ENCODE results near the gene TECR. TPM values are rescaled to one million over a fixed set of nuclear protein-coding genes. Genes with fewer than 3 reads are reported as not detected.

The TECR gene
- total and polyA plus RNA-seq, 2 of the 13 experiments (the other 11 are each of a cell fraction or from before 2014, with no cell fraction given): 54.9 to 121 TPM

DNA sequence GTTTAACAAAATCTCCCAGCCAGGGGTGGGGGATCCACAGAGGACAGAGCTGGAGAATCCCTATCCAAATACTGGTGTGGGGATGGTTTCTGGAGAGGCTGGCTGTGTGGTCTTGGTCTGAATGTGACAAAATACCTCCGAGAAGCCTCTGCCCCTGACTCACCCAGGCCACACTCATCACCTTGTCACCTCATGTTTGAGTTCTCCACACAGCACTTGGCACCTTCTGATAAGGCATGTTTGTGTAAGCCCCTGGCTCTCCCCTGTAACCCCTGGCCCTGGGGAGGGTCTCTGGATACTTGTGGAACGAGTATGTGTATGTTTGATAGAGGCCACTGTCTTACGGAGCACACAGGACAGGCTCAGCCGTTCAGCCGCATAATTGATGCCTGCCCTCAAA is 14.7 kb downstream of the TECR start (continued):
- TF ChIP-seq, protein P1, sequence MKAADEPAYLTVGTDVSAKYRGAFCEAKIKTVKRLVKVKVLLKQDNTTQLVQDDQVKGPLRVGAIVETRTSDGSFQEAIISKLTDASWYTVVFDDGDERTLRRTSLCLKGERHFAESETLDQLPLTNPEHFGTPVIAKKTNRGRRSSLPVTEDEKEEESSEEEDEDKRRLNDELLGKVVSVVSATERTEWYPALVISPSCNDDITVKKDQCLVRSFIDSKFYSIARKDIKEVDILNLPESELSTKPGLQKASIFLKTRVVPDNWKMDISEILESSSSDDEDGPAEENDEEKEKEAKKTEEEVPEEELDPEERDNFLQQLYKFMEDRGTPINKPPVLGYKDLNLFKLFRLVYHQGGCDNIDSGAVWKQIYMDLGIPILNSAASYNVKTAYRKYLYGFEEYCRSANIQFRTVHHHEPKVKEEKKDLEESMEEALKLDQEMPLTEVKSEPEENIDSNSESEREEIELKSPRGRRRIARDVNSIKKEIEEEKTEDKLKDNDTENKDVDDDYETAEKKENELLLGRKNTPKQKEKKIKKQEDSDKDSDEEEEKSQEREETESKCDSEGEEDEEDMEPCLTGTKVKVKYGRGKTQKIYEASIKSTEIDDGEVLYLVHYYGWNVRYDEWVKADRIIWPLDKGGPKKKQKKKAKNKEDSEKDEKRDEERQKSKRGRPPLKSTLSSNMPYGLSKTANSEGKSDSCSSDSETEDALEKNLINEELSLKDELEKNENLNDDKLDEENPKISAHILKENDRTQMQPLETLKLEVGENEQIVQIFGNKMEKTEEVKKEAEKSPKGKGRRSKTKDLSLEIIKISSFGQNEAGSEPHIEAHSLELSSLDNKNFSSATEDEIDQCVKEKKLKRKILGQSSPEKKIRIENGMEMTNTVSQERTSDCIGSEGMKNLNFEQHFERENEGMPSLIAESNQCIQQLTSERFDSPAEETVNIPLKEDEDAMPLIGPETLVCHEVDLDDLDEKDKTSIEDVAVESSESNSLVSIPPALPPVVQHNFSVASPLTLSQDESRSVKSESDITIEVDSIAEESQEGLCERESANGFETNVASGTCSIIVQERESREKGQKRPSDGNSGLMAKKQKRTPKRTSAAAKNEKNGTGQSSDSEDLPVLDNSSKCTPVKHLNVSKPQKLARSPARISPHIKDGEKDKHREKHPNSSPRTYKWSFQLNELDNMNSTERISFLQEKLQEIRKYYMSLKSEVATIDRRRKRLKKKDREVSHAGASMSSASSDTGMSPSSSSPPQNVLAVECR (CRISPR knock-in tag; IDR thresholded peaks at IDR 0.05; ENCODE audit: borderline replicate concordance): no peak
- TF ChIP-seq ZNF510 (CRISPR knock-in tag; IDR thresholded peaks at IDR 0.05; ENCODE audit: low read depth): no peak
- no peak for TF ChIP-seq ATF7-NPFF (CRISPR knock-in tag; IDR thresholded peaks at IDR 0.05; ENCODE audit: low read depth)
- TF ChIP-seq TEAD3 (CRISPR knock-in tag; optimal IDR thresholded peaks at IDR 0.05; ENCODE audit: borderline replicate concordance): no peak
- TF ChIP-seq SYNCRIP (IDR thresholded peaks at IDR 0.05; ENCODE audit: insufficient read depth, low read depth, low read length): no peak
- TF ChIP-seq ZFP41 (CRISPR knock-in tag; IDR thresholded peaks at IDR 0.05; ENCODE audit: borderline replicate concordance): no peak
- TF ChIP-seq ZNF138 (CRISPR knock-in tag; IDR thresholded peaks at IDR 0.05; ENCODE audit: low read depth): no peak
- TF ChIP-seq PHB2 (IDR thresholded peaks at IDR 0.05; ENCODE audit: partially characterized antibody): no peak
- TF ChIP-seq CCDC6 (CRISPR knock-in tag; IDR thresholded peaks at IDR 0.05): no peak
- TF ChIP-seq ZNF839 (CRISPR knock-in tag; IDR thresholded peaks at IDR 0.05; ENCODE audit: borderline replicate concordance): no peak
- no peak for TF ChIP-seq ZKSCAN5 (CRISPR knock-in tag; IDR thresholded peaks at IDR 0.05)
- no peak for TF ChIP-seq NCOR1 (IDR thresholded peaks at IDR 0.05; ENCODE audit: borderline replicate concordance, low read length)
- TF ChIP-seq, protein P2, sequence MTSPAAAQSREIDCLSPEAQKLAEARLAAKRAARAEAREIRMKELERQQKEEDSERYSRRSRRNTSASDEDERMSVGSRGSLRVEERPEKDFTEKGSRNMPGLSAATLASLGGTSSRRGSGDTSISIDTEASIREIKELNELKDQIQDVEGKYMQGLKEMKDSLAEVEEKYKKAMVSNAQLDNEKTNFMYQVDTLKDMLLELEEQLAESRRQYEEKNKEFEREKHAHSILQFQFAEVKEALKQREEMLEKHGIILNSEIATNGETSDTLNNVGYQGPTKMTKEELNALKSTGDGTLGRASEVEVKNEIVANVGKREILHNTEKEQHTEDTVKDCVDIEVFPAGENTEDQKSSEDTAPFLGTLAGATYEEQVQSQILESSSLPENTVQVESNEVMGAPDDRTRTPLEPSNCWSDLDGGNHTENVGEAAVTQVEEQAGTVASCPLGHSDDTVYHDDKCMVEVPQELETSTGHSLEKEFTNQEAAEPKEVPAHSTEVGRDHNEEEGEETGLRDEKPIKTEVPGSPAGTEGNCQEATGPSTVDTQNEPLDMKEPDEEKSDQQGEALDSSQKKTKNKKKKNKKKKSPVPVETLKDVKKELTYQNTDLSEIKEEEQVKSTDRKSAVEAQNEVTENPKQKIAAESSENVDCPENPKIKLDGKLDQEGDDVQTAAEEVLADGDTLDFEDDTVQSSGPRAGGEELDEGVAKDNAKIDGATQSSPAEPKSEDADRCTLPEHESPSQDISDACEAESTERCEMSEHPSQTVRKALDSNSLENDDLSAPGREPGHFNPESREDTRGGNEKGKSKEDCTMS (CRISPR knock-in tag; conservative IDR thresholded peaks at IDR 0.05): no peak
